PC-9 (cell line): ENCODE data around the gene ADCK2.

Experiments
- CTCF ChIP-seq: fragments of 200-600 bp; sonication (generic); conservative IDR thresholded peaks from 2 replicates; pipeline ENCODE4 v1.6.1; 2017; ENCODE audit warnings: mixed run types, antibody characterized with exemption, mild to moderate bottlenecking, moderate library complexity
- EZH2 ChIP-seq: fragments of 200-600 bp; sonication (generic); IDR thresholded peaks from 2 replicates; pipeline ENCODE4 v1.8.0; 2017; ENCODE audit warnings: antibody characterized with exemption, low read depth

GRCh38 chr7:140689199-140690152, 16.7 kb downstream of the ADCK2 start:
- TF ChIP-seq CTCF (no peak), EZH2 (no peak)
